GM12878 (cell line): ENCODE data around the gene BLOC1S6. TPM values are rescaled to one million over a fixed set of nuclear protein-coding genes. Genes with fewer than 3 reads are reported as not detected.

ENCODE experiments used
- CBFB ChIP-seq: IDR thresholded peaks from 2 replicates; pipeline ENCODE4 v1.6.1; 2016; ENCODE audit warnings: antibody characterized with exemption, low read depth
- CEBPB ChIP-seq, 2 experiments: fragments of 150-350 bp in 1 of 2; IDR thresholded peaks; 2 replicates each; pipeline ENCODE4 v1.6.1; 2012 to 2014; ENCODE audit warnings: low read depth in 2 of 2, low read length in 2 of 2, borderline replicate concordance in 1 of 2, inconsistent platforms in 1 of 2
- CHD2 ChIP-seq: IDR thresholded peaks from 2 replicates; pipeline ENCODE4 v1.6.1; 2011; ENCODE audit warnings: low read depth, low read length, improper control_type of control experiment, borderline replicate concordance
- EGR1 ChIP-seq, 2 experiments: IDR thresholded peaks; 1 replicate in 1 of 2; 2 replicates in 1 of 2; pipeline ENCODE4 v1.6.1; 2011 to 2012; ENCODE audit warnings: low read depth in 2 of 2, low read length in 2 of 2, borderline replicate concordance in 1 of 2, mild to moderate bottlenecking in 1 of 2, moderate library complexity in 1 of 2
- EZH2 ChIP-seq: IDR thresholded peaks from 2 replicates; pipeline ENCODE4 v1.6.1; 2012; ENCODE audit warnings: low read depth, mild to moderate bottlenecking, control low read depth, inconsistent platforms, low read length, borderline replicate concordance; ENCODE audit not compliant: control insufficient read depth
- JUND ChIP-seq: IDR thresholded peaks from 2 replicates; pipeline ENCODE4 v1.6.1; 2012; ENCODE audit warnings: low read depth, mild to moderate bottlenecking, low read length, improper control_type of control experiment, moderate library complexity
- KDM1A ChIP-seq: fragments of 200-600 bp; sonication (generic); IDR thresholded peaks from 2 replicates; pipeline ENCODE4 v1.6.1; 2016; ENCODE audit warnings: borderline replicate concordance
- MEF2A ChIP-seq: IDR thresholded peaks from 2 replicates; pipeline ENCODE4 v1.6.1; 2011; ENCODE audit warnings: low read depth, mild to moderate bottlenecking, low read length, moderate library complexity; ENCODE audit not compliant: insufficient read depth
- MYC ChIP-seq: IDR thresholded peaks from 2 replicates; pipeline ENCODE4 v1.6.1; 2011; ENCODE audit warnings: mild to moderate bottlenecking, low read length, moderate library complexity, inconsistent platforms; ENCODE audit not compliant: insufficient read depth, insufficient replicate concordance, insufficient read length, severe bottlenecking
- PML ChIP-seq: IDR thresholded peaks from 2 replicates; pipeline ENCODE4 v1.6.1; 2012; ENCODE audit warnings: low read length, inconsistent platforms
- RAD51 ChIP-seq: fragments of 450-650 bp; IDR thresholded peaks from 2 replicates; pipeline ENCODE4 v1.6.1; 2016; ENCODE audit warnings: moderate library complexity, mild to moderate bottlenecking, inconsistent platforms
- REST ChIP-seq: IDR thresholded peaks from 2 replicates; pipeline ENCODE4 v1.6.1; 2012; ENCODE audit warnings: mild to moderate bottlenecking, low read depth, low read length
- SIN3A ChIP-seq: IDR thresholded peaks from 2 replicates; pipeline ENCODE4 v1.6.1; 2012; ENCODE audit warnings: low read depth, low read length, improper control_type of control experiment
- STAT3 ChIP-seq: IDR thresholded peaks from 2 replicates; pipeline ENCODE4 v1.6.1; 2011; ENCODE audit warnings: low read depth, low read length, improper control_type of control experiment
- SUPT20H ChIP-seq: IDR thresholded peaks from 2 replicates; pipeline ENCODE4 v1.6.1; 2011; ENCODE audit warnings: low read depth, mild to moderate bottlenecking, low read length, moderate library complexity, borderline replicate concordance; ENCODE audit not compliant: control insufficient read depth
- ZBTB33 ChIP-seq: fragments of 450-650 bp; IDR thresholded peaks from 2 replicates; pipeline ENCODE4 v1.6.1; 2017; ENCODE audit warnings: mild to moderate bottlenecking
- polyA plus RNA-seq, 11 experiments: library from polyadenylated mRNA; depleted of rRNA in 4 of 11; unstranded in 6 of 11; stranded (reverse) in 5 of 11; fragments of >200 nt; fragmentation: Nextera tagmentation in 4 of 11; fragmentation: Illumina TruSeq in 1 of 11; extraction: Ambion mirVana in 4 of 11; extraction: Trizol in 1 of 11; gene quantifications; 1 replicate in 1 of 11; 2 replicates in 10 of 11; pipeline versions ENCODE4 v1.2.1 to v1.2.3, GENCODE V29; 2011 to 2016; ENCODE audit warnings: inconsistent platforms in 2 of 11, missing spikeins in 2 of 11, low read depth in 1 of 11
- total RNA-seq, 4 experiments: library from RNA; depleted of rRNA in 3 of 4; stranded (reverse); fragments of >200 nt in 3 of 4; fragmentation: Illumina TruSeq in 1 of 4; extraction: Trizol in 1 of 4; gene quantifications; 2 replicates each; pipeline versions ENCODE4 v1.2.1 to v1.2.3, GENCODE V29; 2013 to 2021
- TF ChIP-seq, protein P1 (sequence below): IDR thresholded peaks from 2 replicates; pipeline ENCODE4 v1.6.1; 2012; ENCODE audit warnings: low read depth, low read length, improper control_type of control experiment
- TF ChIP-seq, protein P2 (sequence below): IDR thresholded peaks from 2 replicates; pipeline ENCODE4 v1.6.1; 2011; ENCODE audit warnings: mild to moderate bottlenecking, low read depth, low read length, moderate library complexity; ENCODE audit not compliant: insufficient replicate concordance

The BLOC1S6 gene
- total and polyA plus RNA-seq, 10 of the 15 experiments (the other 5 are each of a cell fraction or from before 2014, with no cell fraction given), result 13.5 to 48.8 (median 32.7) TPM

- peak; percentile 8; the same call in 1 of the 2 replicates for TF ChIP-seq REST
- TF ChIP-seq JUND, result peak; percentile 34; the same call in 1 of the 2 replicates
- 0 out of 2 replicates have a peak, but pooled peaks have one; percentile 7 for TF ChIP-seq MEF2A
- TF ChIP-seq EGR1 (IDR thresholded peaks at IDR 0.05; ENCODE audit: borderline replicate concordance in 1 of 2, low read depth in 2 of 2, low read length in 2 of 2), result 0 out of 3 replicates have a peak, but pooled peaks of 1 of the 2 experiments have one; percentile 21
- peak; percentile 74 for TF ChIP-seq CHD2
- 0 out of 2 replicates have a peak, but pooled peaks have one; percentile 5 for TF ChIP-seq ZBTB33
- TF ChIP-seq SIN3A, result peak; percentile 86
- TF ChIP-seq STAT3, result no peak
- TF ChIP-seq, protein P1, sequence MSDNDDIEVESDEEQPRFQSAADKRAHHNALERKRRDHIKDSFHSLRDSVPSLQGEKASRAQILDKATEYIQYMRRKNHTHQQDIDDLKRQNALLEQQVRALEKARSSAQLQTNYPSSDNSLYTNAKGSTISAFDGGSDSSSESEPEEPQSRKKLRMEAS, result peak; percentile 36
- TF ChIP-seq PML, result peak; percentile 58; the same call in 1 of the 2 replicates
- peak; percentile 68 for TF ChIP-seq RAD51
- no peak for TF ChIP-seq KDM1A
- TF ChIP-seq CBFB, result peak; percentile 58
- TF ChIP-seq SUPT20H, result no peak
- no peak for TF ChIP-seq CEBPB (IDR thresholded peaks at IDR 0.05; ENCODE audit: borderline replicate concordance in 1 of 2, low read depth in 2 of 2, low read length in 2 of 2)
- TF ChIP-seq MYC, result peak; percentile 94
- TF ChIP-seq, protein P2, sequence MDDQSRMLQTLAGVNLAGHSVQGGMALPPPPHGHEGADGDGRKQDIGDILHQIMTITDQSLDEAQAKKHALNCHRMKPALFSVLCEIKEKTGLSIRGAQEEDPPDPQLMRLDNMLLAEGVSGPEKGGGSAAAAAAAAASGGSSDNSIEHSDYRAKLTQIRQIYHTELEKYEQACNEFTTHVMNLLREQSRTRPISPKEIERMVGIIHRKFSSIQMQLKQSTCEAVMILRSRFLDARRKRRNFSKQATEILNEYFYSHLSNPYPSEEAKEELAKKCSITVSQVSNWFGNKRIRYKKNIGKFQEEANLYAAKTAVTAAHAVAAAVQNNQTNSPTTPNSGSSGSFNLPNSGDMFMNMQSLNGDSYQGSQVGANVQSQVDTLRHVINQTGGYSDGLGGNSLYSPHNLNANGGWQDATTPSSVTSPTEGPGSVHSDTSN, result peak; percentile 16
- TF ChIP-seq EZH2, result no peak
These were observed at the start of gene BLOC1S6 (continued) for GRCh38 chr15:45587095-45587862.
